Activated naive CD4-positive, alpha-beta T cell treated with anti-CD3 and anti-CD28 coated beads, Interleukin-2, amount 50 U/mL, for 24 hours (primary cell): ENCODE measurements around the gene LGI1.

Experiments used
- H3K27ac Mint-ChIP-seq: one replicate; pipeline ENCODE4 v1.8.0; 2021; ENCODE audit warnings: mild to moderate bottlenecking, mixed read lengths
- H3K27me3 Mint-ChIP-seq: one replicate; pipeline ENCODE4 v1.8.0; 2021; ENCODE audit warnings: mixed read lengths
- H3K36me3 Mint-ChIP-seq: one replicate; pipeline ENCODE4 v1.8.0; 2021; ENCODE audit warnings: mixed read lengths
- H3K4me1 Mint-ChIP-seq: one replicate; pipeline ENCODE4 v1.8.0; 2021; ENCODE audit warnings: mixed read lengths
- H3K4me3 Mint-ChIP-seq: one replicate; pipeline ENCODE4 v1.8.0; 2021; ENCODE audit warnings: mild to moderate bottlenecking, mixed read lengths
- H3K9me3 Mint-ChIP-seq: one replicate; pipeline ENCODE4 v1.8.0; 2021; ENCODE audit warnings: mixed read lengths

LGI1 gene

DNA sequence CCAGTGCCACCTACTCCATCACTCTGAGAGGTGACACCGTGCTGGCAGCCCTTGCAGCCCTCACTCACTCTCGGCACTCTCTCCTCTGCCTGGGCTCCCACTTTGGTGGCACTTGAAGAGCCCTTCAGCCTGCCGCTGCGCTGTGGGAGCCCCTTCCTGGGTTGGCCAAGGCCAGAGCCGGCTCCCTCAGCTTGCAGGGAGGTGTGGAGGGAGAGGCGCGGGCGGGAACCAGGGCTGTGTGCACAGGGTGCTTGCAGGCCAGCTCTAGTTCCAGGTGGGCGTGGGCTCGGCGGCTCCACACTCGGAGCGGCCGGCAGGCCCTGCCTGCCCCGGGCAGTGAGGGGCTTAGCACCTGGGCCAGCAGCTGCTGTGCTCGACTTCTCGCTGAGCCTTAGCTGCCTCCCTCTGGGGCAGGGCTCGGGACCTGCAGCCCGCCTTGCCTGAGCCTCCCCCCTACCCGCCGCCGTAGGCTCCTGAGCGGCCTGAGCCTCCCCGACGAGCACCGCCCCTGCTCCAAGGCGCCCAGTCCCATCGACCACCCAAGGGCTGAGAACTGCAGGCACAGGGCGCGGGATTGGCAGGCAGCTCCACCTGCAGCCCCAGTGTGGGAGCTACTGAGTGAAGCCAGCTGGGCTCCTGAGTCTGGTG, 87.4 kb downstream of the LGI1 start:
- Mint-ChIP-seq H3K27me3 (peaks cover 2% of the 10 kb centered on the region), H3K4me1 (no peaks in the 10 kb centered on the region), H3K4me3 (no peak overlapping the region), H3K36me3 (no peaks in the 10 kb centered on the region), H3K27ac (no peak overlapping the region), H3K9me3 (no peaks in the 10 kb centered on the region)
